H9 (cell line): ENCODE data around the gene PLD5. TPM values are rescaled to one million over a fixed set of nuclear protein-coding genes. Genes with fewer than 3 reads are reported as not detected.

Source experiments
- DNase-seq: peaks from one replicate; pipeline ENCODE4 v3.0.0-alpha.2; 2017
- H2AFZ ChIP-seq: one replicate; pipeline ENCODE4 v1.6.1; 2013; ENCODE audit warnings: mild to moderate bottlenecking, low read length, control low read depth, moderate library complexity
- H2AK5ac ChIP-seq: 2 replicates; pipeline ENCODE4 v1.6.1; 2013; ENCODE audit warnings: low read length, control low read depth, mixed read lengths; ENCODE audit not compliant: insufficient read length
- H2BK120ac ChIP-seq: one replicate; pipeline ENCODE4 v1.6.1; 2013; ENCODE audit warnings: low read depth, mild to moderate bottlenecking, low read length, control low read depth, inconsistent platforms; ENCODE audit not compliant: poor library complexity, severe bottlenecking
- H2BK12ac ChIP-seq: 2 replicates; pipeline ENCODE4 v1.6.1; 2013; ENCODE audit warnings: low read length, control low read depth, mixed read lengths, low read depth; ENCODE audit not compliant: insufficient read length
- H2BK15ac ChIP-seq: 2 replicates; pipeline ENCODE4 v1.6.1; 2013; ENCODE audit warnings: low read depth, low read length, control low read depth
- H2BK20ac ChIP-seq: one replicate; pipeline ENCODE4 v1.6.1; 2013; ENCODE audit warnings: low read depth, mild to moderate bottlenecking, low read length, control low read depth, inconsistent platforms; ENCODE audit not compliant: poor library complexity, severe bottlenecking
- H2BK5ac ChIP-seq: 2 replicates; pipeline ENCODE4 v1.6.1; 2013; ENCODE audit warnings: low read length, control low read depth, mixed read lengths; ENCODE audit not compliant: insufficient read length
- H3K14ac ChIP-seq: 2 replicates; pipeline ENCODE4 v1.6.1; 2013; ENCODE audit warnings: low read length, control low read depth; ENCODE audit not compliant: insufficient read depth
- H3K18ac ChIP-seq: 2 replicates; pipeline ENCODE4 v1.6.1; 2013; ENCODE audit warnings: low read depth, mild to moderate bottlenecking, mixed read lengths, low read length, control low read depth; ENCODE audit not compliant: insufficient read length
- H3K23ac ChIP-seq: 2 replicates; pipeline ENCODE4 v1.6.1; 2013; ENCODE audit warnings: low read length, control low read depth, mixed read lengths, low read depth; ENCODE audit not compliant: insufficient read length
- H3K23me2 ChIP-seq: 2 replicates; pipeline ENCODE4 v1.6.1; 2013; ENCODE audit warnings: low read depth, mild to moderate bottlenecking, mixed read lengths, low read length, control low read depth; ENCODE audit not compliant: insufficient read length, poor library complexity, severe bottlenecking
- H3K27ac ChIP-seq: 2 replicates; pipeline ENCODE4 v1.5.1; 2013; ENCODE audit warnings: low read length, control low read depth, mixed read lengths, low read depth; ENCODE audit not compliant: insufficient read length
- H3K27me3 ChIP-seq: 2 replicates; pipeline ENCODE4 v1.6.1; 2013; ENCODE audit warnings: low read length, control low read depth, inconsistent platforms; ENCODE audit not compliant: insufficient read depth
- H3K4ac ChIP-seq: 2 replicates; pipeline ENCODE4 v1.6.1; 2013; ENCODE audit warnings: low read depth, mild to moderate bottlenecking, control low read depth, inconsistent platforms, low read length, moderate library complexity
- H3K4me1 ChIP-seq: 2 replicates; pipeline ENCODE4 v1.6.1; 2013; ENCODE audit warnings: low read length, control low read depth, inconsistent platforms; ENCODE audit not compliant: insufficient read depth
- H3K4me2 ChIP-seq: 2 replicates; pipeline ENCODE4 v1.6.1; 2013; ENCODE audit warnings: low read length, control low read depth, mixed read lengths; ENCODE audit not compliant: insufficient read length, insufficient read depth
- H3K56ac ChIP-seq: 2 replicates; pipeline ENCODE4 v1.6.1; 2013; ENCODE audit warnings: low read depth, mild to moderate bottlenecking, mixed read lengths, low read length, control low read depth; ENCODE audit not compliant: insufficient read length
- H3K79me1 ChIP-seq: 2 replicates; pipeline ENCODE4 v1.6.1; 2013; ENCODE audit warnings: low read depth, mild to moderate bottlenecking, moderate library complexity, low read length, control low read depth, inconsistent platforms; ENCODE audit not compliant: insufficient read depth, poor library complexity, severe bottlenecking
- H3K79me2 ChIP-seq: 2 replicates; pipeline ENCODE4 v1.6.1; 2013; ENCODE audit warnings: low read length, control low read depth, inconsistent platforms; ENCODE audit not compliant: insufficient read depth
- H3K9ac ChIP-seq: 2 replicates; pipeline ENCODE4 v1.6.1; 2013; ENCODE audit warnings: low read length, control low read depth, mixed read lengths; ENCODE audit not compliant: insufficient read length; ENCODE audit errors: extremely low read depth
- H3K9me3 ChIP-seq: one replicate; pipeline ENCODE4 v1.6.1; 2013; ENCODE audit warnings: low read depth, low read length, inconsistent platforms; ENCODE audit not compliant: control insufficient read depth
- H3T11ph ChIP-seq: one replicate; pipeline ENCODE4 v1.6.1; 2013; ENCODE audit warnings: mild to moderate bottlenecking, low read length, control low read depth, inconsistent platforms
- H4K20me1 ChIP-seq: one replicate; pipeline ENCODE4 v1.6.1; 2013; ENCODE audit not compliant: control insufficient read depth, insufficient read length, insufficient read depth
- H4K5ac ChIP-seq: 2 replicates; pipeline ENCODE4 v1.6.1; 2013; ENCODE audit warnings: low read depth, mild to moderate bottlenecking, mixed read lengths, low read length, control low read depth; ENCODE audit not compliant: insufficient read length
- H4K8ac ChIP-seq: replicated peaks from 2 replicates; pipeline ENCODE4 v1.6.1; 2013; ENCODE audit warnings: low read length, control low read depth, mixed read lengths, low read depth; ENCODE audit not compliant: insufficient read length
- H4K91ac ChIP-seq: 2 replicates; pipeline ENCODE4 v1.6.1; 2013; ENCODE audit warnings: low read depth, mild to moderate bottlenecking, moderate library complexity, mixed read lengths, low read length, control low read depth; ENCODE audit not compliant: insufficient read length
- H3K27ac Mint-ChIP-seq, 3 experiments: 2 replicates in 2 of 3; 3 replicates in 1 of 3; pipeline ENCODE4 v1.8.0; 2020 to 2021; ENCODE audit warnings: mixed read lengths in 3 of 3, mild to moderate bottlenecking in 1 of 3, moderate library complexity in 1 of 3
- H3K27me3 Mint-ChIP-seq: 2 replicates; pipeline ENCODE4 v1.8.0; 2021; ENCODE audit warnings: low read depth, mild to moderate bottlenecking, moderate library complexity, mixed read lengths
- H3K36me3 Mint-ChIP-seq, 3 experiments: 2 replicates in 2 of 3; 3 replicates in 1 of 3; pipeline ENCODE4 v1.8.0; 2020 to 2021; ENCODE audit warnings: low read depth in 3 of 3, mixed read lengths in 3 of 3; ENCODE audit not compliant: insufficient read depth in 1 of 3
- H3K4me1 Mint-ChIP-seq, 2 experiments: 2 replicates each; pipeline ENCODE4 v1.8.0; 2020; ENCODE audit warnings: mixed read lengths in 2 of 2
- H3K4me3 Mint-ChIP-seq, 2 experiments: 2 replicates in 1 of 2; 3 replicates in 1 of 2; pipeline ENCODE4 v1.8.0; 2020 to 2021; ENCODE audit warnings: mild to moderate bottlenecking in 2 of 2, mixed read lengths in 2 of 2, moderate library complexity in 1 of 2
- H3K9me3 Mint-ChIP-seq, 2 experiments: 2 replicates in 1 of 2; 3 replicates in 1 of 2; pipeline ENCODE4 v1.8.0; 2020; ENCODE audit warnings: mild to moderate bottlenecking in 2 of 2, mixed read lengths in 2 of 2, moderate library complexity in 1 of 2
- WGBS: extraction: QIAGEN DNeasy Blood & Tissue Kit; methylation state at CpG from one replicate; pipeline ENCODE4 v1.1.7; 2013; ENCODE audit warnings: missing lambda C conversion rate, low lambda C conversion rate, mixed read lengths; ENCODE audit not compliant: insufficient read length; ENCODE audit errors: extremely low coverage; 5-methylcytosine and 5-hydroxymethylcytosine counted together
- total RNA-seq: library from RNA; stranded (reverse); gene quantifications from 2 replicates; pipeline ENCODE4 v1.2.1, GENCODE V29; 2021
- TF ChIP-seq, protein P1 (sequence below): fragments of 200-600 bp; sonication (generic); conservative IDR thresholded peaks from 3 replicates; pipeline ENCODE4 v1.8.0; 2021; ENCODE audit warnings: antibody characterized with exemption, mild to moderate bottlenecking

Gene PLD5
- total RNA-seq, 1 experiment from 2014 or later: 5.2 TPM

DNA sequence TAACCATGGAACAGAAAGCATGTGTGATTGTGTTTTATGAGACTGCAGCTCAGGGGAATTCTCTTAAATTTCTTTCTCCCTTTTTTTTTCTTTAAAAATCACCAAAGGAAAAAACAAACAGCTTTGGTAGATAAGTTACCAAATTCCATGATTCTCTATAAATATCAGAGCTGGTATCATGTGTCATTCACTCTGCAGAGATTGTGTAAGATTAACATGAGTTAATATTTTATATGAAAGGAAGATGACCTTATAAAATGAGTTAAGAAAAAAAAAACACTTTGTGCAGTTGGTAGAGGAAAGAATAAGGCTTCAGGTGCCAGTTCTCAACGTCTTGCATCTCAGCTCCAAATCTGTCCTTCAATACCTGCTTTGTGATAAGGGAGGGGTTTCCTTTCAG, 287.4 kb downstream of the PLD5 start:
- H2AFZ ChIP-seq: no peak overlapping the region
- H3K27me3 ChIP-seq: no peaks in the 10 kb centered on the region
- WGBS: no CpG with 5 or more reads among the region's 1 CpG

More for the DNA sequence above, 287.4 kb downstream of the PLD5 start:
- Histone ChIP-seq H3K23me2 (no peaks in the 10 kb centered on the region), H4K91ac (no peak overlapping the region), H3K4ac (no peak overlapping the region), H3K18ac (no peak overlapping the region), H4K5ac (no peak overlapping the region), H4K8ac (no peak overlapping the region), H3K23ac (no peak overlapping the region), H2BK15ac (no peak overlapping the region), H2AK5ac (no peak overlapping the region), H3K9ac (no peak overlapping the region), H3K14ac (no peak overlapping the region), H2BK120ac (no peak overlapping the region), H3K4me1 (no peaks in the 10 kb centered on the region), H3T11ph (no peak overlapping the region), H2BK12ac (no peak overlapping the region), H3K79me2 (no peaks in the 10 kb centered on the region), H4K20me1 (no peaks in the 10 kb centered on the region), H3K27ac (no peak overlapping the region), H3K79me1 (no peaks in the 10 kb centered on the region), H3K4me2 (no peak overlapping the region), H2BK5ac (no peak overlapping the region), H3K56ac (no peak overlapping the region), H3K9me3 (no peaks in the 10 kb centered on the region), H2BK20ac (no peak overlapping the region)
- no peaks in the 10 kb centered on the region; a peak in 2 of 7 replicates for H3K36me3 Mint-ChIP-seq
- no peak for DNase-seq
- no peak overlapping the region for H3K4me3 Mint-ChIP-seq
- no peaks in the 10 kb centered on the region; a peak in 2 of 5 replicates for H3K9me3 Mint-ChIP-seq
- no peak overlapping the region for H3K27ac Mint-ChIP-seq
- TF ChIP-seq, protein P1, sequence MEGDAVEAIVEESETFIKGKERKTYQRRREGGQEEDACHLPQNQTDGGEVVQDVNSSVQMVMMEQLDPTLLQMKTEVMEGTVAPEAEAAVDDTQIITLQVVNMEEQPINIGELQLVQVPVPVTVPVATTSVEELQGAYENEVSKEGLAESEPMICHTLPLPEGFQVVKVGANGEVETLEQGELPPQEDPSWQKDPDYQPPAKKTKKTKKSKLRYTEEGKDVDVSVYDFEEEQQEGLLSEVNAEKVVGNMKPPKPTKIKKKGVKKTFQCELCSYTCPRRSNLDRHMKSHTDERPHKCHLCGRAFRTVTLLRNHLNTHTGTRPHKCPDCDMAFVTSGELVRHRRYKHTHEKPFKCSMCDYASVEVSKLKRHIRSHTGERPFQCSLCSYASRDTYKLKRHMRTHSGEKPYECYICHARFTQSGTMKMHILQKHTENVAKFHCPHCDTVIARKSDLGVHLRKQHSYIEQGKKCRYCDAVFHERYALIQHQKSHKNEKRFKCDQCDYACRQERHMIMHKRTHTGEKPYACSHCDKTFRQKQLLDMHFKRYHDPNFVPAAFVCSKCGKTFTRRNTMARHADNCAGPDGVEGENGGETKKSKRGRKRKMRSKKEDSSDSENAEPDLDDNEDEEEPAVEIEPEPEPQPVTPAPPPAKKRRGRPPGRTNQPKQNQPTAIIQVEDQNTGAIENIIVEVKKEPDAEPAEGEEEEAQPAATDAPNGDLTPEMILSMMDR: no peak
- peaks cover 2 to 8% of the 10 kb centered on the region in 2 experiments; a peak in 1 of 4 replicates for H3K4me1 Mint-ChIP-seq
- no peaks in the 10 kb centered on the region for H3K27me3 Mint-ChIP-seq
